ENCODE measurements around the gene ZNF587B.
"Not testable (repeated sequence)": the region's sequence is repeated elsewhere in the genome, so short reads cannot be mapped to it uniquely, and the experiment has no call there.

Gene ZNF587B

DNA sequence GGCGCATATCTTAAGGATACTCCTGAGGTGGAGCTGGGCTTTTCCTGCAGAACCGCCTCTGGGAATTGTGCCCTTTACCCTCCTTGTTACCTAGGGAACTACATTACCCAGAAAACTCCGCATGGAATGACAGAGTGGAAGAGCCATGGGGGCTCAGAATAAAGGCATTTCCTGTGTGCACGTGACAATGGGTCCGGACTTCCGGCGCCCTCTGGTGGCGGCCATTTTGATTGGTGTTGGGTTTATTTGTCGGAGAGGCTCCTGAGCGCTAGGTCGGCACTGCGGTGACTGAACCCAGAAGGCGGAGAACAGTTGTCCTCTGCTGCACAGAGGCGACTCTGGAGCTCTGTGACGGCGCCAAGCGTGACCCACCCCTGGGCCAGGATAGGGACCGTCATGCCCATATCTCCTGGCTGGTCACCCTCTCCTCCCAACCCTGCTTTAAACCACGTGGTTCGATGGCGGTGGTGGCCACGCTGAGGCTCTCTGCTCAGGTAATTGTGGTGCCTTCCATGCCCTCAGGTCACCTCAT, at the start of gene ZNF587B:
Gene ZNF587B (plus strand): TSS at position 229 of the 532 bp plus-strand sequence. CDS start 230 bp downstream, at position 459.
- no peak for DNase-seq (ENCODE audit: low read depth in 4 of 4, low spot score in 1 of 4)

DNA sequence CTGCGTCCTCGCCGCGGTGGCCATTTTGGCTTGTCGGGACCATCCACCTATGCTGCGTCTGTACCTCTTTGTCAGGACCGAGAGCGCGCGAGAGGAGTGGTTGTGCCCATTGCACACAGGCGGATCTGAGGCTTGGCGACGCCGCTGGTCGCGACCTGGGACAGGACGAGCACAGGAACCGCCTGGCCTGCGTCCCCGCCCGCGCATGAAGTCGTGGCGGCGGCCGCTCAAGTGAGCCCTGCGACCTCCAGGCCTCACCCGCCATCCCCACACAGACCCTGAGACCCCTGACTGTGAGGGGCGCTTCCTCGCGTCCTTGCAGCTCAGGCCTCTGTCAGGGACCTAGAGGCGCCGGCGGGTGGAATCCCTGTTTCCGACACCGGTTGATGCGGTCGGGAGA, 43.8 kb upstream of the ZNF587B start:
- DNase-seq (ENCODE audit: low read depth in 4 of 4, low spot score in 1 of 4), result no peak

DNA sequence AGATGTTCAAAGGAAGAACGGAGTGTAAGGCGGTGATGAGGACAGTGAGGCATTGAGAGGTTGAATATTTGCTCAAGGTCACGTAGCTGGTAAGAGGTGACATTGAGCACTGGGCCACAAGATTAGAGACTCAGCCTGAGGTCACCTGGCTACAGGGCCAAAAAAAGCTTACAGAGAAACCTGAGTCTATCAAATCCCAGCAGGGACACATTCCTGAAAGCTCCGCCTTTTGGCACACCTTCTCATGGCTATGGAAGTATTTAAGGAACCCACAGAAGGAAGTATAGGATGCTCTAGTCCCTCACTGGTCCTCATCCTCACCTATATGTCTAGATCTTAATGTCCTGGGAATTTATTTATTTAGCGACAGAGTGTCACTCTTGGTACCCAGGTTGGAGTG, 43.2 kb upstream of the ZNF587B start:
- no peak for DNase-seq (ENCODE audit: low read depth in 4 of 4, low spot score in 1 of 4)

DNA sequence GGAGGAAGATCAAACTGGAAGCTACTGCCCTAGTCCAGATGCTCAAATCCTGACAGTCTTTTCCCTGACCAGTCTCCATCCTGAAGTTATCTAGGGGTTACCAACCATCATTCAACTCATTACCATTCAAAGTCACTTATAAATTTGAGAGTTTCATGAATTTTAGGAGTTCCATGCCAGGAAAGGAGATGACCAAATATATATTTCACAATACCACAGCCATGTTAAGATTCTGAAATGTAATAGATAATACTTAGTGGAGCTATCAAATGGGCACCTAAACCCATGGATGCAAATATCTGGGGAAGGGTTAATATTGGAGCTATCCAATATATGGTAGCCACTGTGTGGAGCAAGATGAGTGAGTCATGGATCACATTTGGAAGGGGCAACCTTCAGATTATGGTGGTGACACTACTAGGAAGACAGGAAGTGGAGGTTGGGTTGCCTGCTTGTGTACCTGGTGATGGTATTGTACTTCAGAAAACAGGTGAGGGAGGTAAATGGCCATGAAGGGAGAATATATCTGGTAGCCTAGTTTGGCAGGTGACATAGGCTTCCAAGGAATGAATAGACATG, 41.9 kb upstream of the ZNF587B start:
- DNase-seq (ENCODE audit: low read depth in 4 of 4, low spot score in 1 of 4), result no peak

DNA sequence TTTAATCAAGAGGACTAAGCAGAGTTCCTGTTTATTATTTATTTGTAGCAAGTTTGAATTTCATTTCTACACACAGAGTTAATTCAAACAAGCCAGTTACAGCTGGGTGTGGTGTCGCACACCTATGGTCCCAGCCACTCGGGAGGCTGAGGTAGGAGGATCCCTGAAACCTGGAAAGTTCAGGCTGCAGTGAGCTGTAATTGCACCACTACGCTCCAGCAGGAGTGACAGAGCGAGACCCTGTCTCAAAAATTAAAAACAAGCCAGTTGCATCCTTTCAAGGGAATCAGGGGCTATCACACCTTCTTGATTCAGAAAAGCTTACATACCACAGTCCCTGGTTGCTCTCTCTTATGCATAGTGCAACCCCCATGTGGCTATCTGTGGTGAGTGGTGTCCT, 40.8 kb upstream of the ZNF587B start:
- DNase-seq (ENCODE audit: low read depth in 4 of 4, low spot score in 1 of 4), result no peak

DNA sequence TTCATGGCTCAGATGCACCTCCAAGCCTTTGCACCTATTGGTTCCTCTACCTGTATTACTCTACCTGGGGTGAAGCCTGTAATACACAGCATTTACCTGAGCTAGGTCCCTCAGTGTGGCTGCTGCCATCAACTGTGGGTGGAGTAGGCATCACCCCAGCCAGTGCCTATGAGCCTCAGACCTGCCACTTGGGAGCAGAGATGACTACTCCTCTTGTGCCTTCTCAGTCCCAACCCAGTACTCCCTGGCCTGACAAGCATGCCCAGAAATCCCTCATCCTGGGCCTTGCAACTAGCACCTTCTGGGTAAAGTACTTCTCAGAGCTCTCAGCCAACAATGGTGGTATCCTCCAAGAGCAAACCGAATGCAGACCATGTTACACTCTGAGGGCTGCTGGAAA, 33.5 kb upstream of the ZNF587B start:
- not testable (repeated sequence) for DNase-seq (ENCODE audit: low read depth in 4 of 4, low spot score in 1 of 4)

DNA sequence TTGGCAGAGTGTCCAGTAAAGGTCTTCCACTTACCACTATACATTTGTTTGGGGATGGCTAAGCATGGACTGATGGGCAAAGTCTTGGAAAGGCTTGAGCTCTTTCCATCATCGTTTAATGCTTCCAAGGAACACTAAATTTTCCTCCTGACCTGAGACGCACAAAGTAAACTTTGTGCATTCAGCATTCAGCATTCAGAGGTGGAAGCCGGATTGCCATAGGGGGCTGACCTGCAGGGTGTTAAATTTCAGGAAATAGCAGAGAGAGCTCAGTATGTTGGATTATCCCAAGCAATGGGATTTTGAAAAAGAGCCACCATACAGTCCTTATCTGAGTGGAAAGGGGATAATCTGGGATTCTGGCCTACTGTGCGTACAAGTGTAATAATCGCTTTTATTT, 29.4 kb upstream of the ZNF587B start:
- DNase-seq (ENCODE audit: low read depth in 4 of 4, low spot score in 1 of 4), result no peak

DNA sequence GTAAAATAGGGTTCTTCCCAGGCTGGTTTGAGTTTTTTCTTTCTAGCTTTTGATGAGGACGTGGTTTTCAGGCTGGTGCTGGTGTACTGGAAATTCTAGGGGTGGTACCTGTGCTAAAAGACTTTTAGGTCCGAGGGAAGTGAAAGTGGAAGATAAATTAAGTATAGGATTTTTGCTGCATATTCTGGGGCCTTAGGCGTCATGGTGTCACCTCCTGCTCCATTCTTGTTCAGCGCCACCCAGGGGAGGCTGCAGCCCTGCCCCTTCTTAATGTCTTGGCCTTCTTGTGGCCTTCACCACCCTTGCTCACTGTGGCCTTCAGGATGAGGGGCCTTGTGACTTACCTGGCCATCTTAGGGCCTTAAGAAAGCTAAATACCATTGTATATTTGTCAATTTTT, 27.8 kb upstream of the ZNF587B start:
- DNase-seq (ENCODE audit: low read depth in 4 of 4, low spot score in 1 of 4), result no peak

DNA sequence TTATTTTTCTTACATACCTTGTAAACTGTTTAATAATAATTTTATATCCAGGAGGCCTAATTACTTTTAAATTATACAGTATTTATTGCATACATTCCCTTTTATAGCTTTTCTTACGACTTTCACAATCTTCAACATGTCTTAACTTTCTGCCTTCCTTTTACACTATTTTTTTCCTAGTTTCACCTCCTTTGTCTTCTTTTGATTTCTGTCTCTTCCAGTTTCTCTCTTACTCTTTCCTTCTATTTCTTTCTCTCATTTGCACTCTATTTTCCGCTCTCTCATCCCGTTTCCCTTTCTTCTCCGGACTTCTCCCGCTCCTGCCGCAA, 26.9 kb upstream of the ZNF587B start:
- no peak for DNase-seq (ENCODE audit: low read depth in 4 of 4, low spot score in 1 of 4)

DNA sequence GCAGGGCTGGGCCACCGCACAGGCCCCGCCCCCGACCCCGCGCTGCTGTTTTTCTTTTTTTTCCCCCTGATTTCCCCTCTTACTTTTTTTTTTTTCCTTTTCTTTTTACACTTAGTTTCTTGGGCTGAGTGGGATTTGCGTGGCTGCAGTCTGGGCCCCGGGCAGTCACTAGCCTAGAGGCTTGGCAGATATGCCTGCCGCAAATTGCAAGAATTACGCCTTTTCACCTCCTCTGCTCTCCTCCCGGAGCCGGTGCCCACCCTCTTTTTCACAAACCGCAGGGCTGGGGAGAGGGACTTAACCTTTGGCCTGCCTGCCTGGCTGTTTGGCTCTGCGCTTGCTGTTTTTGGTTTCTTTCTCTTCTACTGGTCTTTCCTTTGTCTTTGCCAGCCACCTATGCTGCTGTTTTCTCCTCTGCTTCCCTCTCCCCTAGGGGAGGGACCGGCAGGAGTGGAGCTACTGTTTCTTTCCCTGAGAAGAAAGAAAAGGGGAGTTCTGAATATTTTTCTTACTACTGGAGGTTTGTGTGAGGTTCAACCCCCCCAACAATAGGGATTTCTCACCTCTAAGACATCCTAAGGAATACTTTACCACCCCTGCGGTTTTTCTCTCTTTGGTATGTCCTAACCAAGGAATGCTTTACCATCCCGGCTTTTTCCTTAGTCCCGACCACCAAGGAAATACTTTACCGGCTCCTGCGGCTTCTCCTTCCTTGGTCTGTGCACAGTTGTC, 26.3 kb upstream of the ZNF587B start:
- DNase-seq (ENCODE audit: low read depth in 4 of 4, low spot score in 1 of 4), result no peak

DNA sequence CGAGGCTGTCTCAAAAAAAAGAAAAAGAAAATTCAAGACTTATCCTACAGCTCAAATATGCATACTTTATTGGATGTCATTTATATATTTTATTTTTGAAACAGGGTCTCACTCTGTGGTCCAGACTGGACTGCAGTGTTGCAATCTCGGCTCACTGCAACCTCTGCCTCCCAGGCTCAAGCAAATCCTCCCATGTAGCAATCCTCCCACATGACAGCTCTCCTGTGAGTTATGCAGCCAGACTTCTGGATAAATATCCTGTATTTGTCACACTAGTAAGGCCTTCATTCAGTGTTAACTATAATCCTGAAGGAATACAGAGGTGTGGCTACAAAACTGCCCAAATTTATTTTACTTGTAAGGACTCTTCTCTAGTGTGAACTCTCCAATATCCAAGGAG, 22.6 kb upstream of the ZNF587B start:
- DNase-seq (ENCODE audit: low read depth in 4 of 4, low spot score in 1 of 4), result no peak

DNA sequence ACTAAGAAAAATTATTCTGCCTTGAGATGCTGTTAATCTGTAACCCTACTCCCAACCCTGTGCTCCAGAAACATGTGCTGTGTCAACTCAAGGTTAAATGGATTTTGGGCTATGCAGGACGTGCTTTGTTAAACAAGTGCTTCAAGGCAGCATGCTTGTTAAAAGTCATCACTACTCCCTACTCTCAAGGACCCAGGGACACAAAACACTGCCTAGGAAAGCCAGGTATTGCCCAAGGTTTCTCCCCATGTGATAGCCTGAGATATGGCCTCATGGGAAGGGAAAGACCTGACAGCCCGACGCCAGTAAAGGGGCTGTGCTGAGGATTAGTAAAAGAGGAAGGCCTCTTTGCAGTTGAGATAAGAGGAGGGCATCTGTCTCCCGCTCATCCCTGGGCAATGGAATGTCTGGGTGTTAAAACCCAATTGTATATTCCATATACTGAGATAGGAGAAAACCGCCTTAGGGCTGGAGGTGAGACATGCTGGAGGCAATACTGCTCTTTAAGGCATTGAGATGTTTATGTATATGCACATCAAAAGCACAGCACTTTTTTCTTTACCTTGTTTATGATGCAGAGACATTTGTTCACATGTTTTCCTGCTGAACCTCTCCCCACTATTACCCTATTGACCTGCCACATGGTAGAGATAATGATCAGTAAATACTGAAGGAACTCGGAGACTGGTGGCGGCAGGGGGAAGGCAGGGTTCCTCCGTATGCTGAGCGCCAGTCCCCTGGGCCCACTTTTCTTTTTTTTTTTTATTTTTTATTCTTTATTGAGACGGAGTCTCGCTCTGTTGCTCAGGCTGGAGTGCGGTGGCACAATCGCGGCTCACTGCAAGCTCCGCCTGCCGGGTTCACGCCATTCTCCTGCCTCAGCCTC, 19.4 kb upstream of the ZNF587B start:
- not testable (repeated sequence) for DNase-seq (ENCODE audit: low read depth in 4 of 4, low spot score in 1 of 4)

DNA sequence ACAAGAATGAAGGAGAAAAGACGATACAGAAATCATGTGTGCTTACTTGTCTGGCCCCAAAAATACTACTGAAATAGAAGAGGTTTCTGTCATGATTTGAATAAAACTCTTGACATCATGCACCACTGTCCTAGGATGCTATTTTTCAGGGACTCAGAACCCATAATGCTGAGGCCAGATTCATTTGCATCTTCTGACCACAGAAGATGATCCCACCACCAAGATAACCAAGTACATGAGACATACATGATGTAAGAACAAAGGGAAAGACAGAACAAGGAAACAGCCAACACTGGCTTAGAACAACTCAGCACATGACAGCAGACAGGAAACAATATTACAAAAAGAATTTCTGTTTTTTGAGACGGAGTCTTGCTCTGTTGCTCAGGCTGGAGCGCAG, 17.9 kb upstream of the ZNF587B start:
- DNase-seq (ENCODE audit: low read depth in 4 of 4, low spot score in 1 of 4), result no peak

DNA sequence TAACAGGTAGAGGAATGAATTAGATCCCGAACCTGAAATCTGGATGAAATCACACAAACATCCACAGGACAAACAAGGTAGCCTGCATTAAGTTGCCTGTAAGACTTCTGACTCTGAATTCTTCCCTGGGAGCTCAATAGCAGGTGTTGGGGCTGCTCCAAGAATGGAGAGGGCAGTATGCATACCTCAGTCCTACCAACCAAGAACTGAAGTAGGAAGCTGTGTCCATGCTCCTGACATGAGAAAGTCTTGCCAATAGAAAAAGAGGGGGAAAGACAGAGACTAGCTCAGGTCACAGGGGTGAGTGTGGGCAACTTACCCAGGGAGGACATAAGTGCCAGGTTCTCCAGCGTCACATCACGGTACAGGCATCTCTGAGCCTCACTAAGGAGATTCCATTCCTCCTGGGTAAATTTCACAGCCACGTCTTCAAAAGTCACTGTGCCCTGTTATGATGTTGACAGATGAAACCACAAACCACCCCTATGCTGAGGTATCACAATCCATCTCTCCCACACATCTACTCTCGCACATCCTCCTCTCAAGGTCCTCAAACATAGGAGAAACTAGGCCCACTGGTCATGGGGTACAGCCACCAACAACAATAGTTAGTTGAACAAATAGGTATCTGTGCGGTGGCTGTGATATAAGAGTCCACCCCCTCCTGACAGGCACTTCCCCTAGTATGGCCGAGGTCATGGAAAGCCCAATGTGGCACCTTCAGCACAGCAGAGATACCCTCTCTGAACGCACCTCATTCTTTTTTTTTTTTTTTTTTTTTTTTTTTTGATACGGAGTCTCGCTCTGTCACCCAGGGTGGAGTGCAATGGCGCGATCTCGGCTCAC, 16.9 kb upstream of the ZNF587B start:
- DNase-seq (ENCODE audit: low read depth in 4 of 4, low spot score in 1 of 4), result not testable (repeated sequence)

DNA sequence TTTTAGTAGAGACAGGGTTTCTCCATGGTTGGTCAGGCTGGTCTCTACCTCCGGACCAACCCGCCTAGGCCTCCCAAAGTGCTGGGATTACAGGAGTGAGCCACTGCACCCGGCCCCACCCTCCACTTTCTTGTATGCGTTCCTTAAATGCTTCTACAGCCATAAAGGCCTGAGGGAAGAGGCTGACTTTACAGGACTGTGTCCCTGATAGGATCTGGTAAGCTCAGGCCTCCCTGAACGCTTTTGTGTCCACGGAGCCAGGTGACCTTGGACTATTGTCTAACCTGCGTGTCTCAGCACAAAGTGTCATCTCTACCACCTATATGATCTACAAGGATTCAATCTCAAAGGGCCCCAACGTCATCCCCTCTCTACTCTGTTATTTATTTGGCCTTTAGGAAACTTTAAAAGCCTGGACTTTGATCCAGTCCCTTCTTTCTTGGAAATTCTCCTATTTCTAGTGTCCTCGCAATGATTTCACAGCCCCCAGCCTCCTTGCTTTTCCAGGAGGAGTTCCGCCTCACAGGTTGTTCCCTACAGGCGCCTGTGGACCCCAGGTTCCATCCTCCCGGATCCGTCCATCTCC, 16.1 kb upstream of the ZNF587B start:
- no peak for DNase-seq (ENCODE audit: low read depth in 4 of 4, low spot score in 1 of 4)

DNA sequence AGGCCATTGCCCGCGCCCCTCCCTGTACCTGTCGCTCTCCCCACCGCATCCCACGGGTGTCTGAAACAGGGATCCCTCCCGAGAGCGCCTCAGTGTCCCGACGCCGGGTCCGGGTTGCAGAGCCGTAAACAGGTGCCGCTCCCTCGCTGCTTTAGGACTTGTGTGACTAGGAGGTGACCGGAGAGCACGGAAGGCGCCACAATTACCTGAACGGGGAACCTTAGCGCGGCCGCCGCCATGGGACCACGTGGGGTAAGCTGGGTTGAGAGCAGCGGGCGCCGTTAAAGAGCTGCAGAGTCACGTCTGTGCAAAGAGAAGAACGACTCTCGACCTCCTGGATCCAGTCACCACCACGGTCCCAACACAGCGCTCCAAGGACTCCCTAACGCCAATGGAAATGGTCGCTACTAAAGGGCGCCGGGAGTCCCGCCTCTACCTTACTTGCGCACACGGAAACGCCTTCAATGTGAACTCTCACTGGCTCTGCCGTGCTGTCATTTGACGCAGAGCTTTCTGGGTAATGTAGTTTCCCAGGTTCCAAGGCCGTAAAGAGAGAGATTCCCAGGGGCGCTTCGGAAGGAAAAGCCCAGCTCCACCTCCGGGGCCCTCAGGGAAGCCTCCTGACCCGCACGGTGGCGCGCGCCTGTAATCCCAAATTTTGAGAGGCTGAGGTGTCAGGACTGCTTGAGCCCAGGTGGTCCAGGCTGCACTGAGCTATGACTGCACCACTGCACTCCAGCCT, 15.4 kb upstream of the ZNF587B start, which contains the start of gene ZNF552:
Gene ZNF552 (minus strand): TSS at position 409 of the 742 bp plus-strand sequence. CDS start 170 bp downstream, at position 239.
- DNase-seq (ENCODE audit: low read depth in 4 of 4, low spot score in 1 of 4), result peak; percentile 35 to 63 (median 54)

DNA sequence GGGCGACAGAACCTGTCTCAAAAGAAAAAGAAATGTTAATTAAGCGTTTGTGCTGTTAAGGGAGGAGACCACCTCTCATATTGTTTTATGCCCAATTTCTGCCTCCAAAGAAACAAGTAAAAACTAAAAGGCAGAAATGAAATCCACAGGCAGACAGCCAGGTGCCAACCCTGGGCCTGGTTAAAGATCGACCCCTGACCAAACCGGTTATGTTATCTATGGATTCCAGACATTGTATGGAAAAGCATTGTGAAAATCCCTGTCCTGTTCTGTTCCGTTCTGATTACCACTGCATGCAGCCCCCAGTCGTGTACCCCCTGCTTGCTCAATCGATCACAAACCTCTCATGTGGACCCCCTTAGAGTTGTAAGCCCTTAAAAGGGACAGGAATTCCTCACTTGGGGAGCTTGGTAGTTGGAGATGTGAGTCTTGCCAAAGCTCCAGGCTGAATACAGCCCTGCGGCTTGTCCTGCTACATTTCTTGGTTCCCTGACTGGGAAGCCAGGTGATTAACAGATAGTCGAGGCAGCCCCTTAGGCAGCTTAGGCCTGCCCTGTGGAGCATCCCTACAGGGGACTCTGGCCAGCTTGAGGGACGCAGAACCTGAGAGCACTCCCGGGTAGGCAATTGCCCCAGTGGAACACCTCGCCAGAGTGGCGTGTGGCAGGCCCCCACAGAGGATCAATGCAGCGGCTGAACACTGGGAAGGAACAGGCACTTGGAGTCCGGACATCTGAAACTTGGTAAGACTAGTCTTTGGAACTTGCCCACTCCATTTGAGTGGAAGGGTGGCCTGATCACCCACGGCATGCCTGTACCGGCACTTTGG, 14.6 kb upstream of the ZNF587B start:
- DNase-seq (ENCODE audit: low read depth in 4 of 4, low spot score in 1 of 4), result no peak

DNA sequence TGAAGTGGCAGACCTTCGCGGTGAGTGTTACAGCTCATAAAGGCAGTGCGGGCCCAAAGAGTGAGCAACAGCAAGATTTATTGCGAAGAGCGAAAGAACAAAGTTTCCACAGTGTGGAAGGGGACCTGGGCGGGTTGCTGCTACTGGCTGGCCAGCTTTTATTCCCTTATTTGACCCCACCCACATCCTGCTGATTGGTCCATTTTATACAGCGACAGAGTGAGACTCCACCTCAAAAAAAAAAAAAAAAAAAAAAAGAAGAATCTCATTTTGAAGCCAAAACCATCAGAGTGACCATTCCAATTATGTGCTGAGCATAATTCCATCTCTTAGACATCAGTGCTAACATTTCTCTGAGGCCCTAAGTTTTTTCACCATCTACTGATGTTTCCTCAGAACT, 13.4 kb upstream of the ZNF587B start:
- no peak for DNase-seq (ENCODE audit: low read depth in 4 of 4, low spot score in 1 of 4)

DNA sequence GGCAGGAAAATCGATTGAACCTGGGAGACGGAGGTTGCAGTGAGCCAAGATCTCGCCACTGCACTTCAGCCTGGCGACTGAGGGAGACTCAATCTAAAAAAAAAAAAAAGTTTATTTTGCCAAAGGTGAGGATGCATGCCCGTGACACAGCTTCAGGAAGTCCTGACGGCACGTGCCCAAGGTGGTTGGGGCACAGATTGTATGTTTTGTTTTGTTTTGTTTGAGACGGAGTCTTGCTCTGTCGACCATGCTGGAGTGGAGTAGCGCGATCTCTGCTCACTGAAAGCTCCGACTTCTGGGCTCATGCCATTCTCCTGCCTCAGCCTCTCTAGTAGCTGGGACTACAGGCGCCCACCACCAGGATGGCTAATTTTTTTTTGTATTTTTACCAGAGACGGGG, 12.1 kb upstream of the ZNF587B start:
- no peak for DNase-seq (ENCODE audit: low read depth in 4 of 4, low spot score in 1 of 4)

Measured in stimulated activated CD4-positive, alpha-beta T cell treated with anti-CD3 and anti-CD28 coated beads, Interleukin-1b, Interleukin-23, amount 100 ng/mL, for 24 hours (primary cell).